PC-9 (cell line): ENCODE results near the gene CEP85L. TPM values are rescaled to one million over a fixed set of nuclear protein-coding genes. Genes with fewer than 3 reads are reported as not detected.
A peak's percentile ranks its signal among the peaks of the same experiment; 100 is the strongest.

Experiments
- BruUV-seq: library from RNA; stranded (reverse); fragments of 400-500 nt; replicated peaks from 2 replicates; lab custom pipeline; 2021; lab: Mats Ljungman, UMichigan
- CTCF ChIA-PET: fragments of 300-600 bp; sonication (Branson Sonifier 250); formaldehyde crosslinking; loops from one replicate; lab custom pipeline; 2022; ENCODE audit warnings: antibody characterized with exemption; lab: Charles Lee
- POLR2A ChIA-PET: fragments of 300-600 bp; sonication (Branson Sonifier 250); formaldehyde crosslinking; loops from one replicate; lab custom pipeline; 2022; ENCODE audit warnings: antibody characterized with exemption; ENCODE audit not compliant: unreplicated experiment; lab: Charles Lee
- DNase-seq, 2 experiments: peaks; one replicate each; pipeline versions ENCODE4 v3.0.0 to v3.0.0-alpha.2; 2015 to 2022; ENCODE audit warnings: mixed read lengths in 1 of 2
- H2AFZ ChIP-seq: fragments of 200-600 bp; sonication (generic); 2 replicates; pipeline ENCODE4 v1.8.1; 2017; ENCODE audit warnings: antibody characterized with exemption
- H3F3A ChIP-seq: fragments of 200-600 bp; sonication (generic); 2 replicates; pipeline ENCODE4 v1.8.1; 2017; ENCODE audit warnings: antibody characterized with exemption, mild to moderate bottlenecking, low read depth; ENCODE audit not compliant: insufficient read depth
- H3K27ac ChIP-seq: fragments of 200-600 bp; sonication (generic); 2 replicates; pipeline ENCODE4 v1.6.1; 2016; ENCODE audit warnings: mixed run types
- H3K27me3 ChIP-seq: fragments of 200-600 bp; sonication (generic); 2 replicates; pipeline ENCODE4 v1.6.1; 2016; ENCODE audit warnings: low read depth, mixed run types; ENCODE audit not compliant: insufficient read depth
- H3K36me3 ChIP-seq: fragments of 200-600 bp; sonication (generic); 2 replicates; pipeline ENCODE4 v1.6.1; 2016; ENCODE audit warnings: low read depth, mixed run types
- H3K4me1 ChIP-seq: fragments of 200-600 bp; sonication (generic); replicated peaks from 2 replicates; pipeline ENCODE4 v1.6.1; 2016; ENCODE audit warnings: mixed run types; ENCODE audit not compliant: insufficient read depth
- H3K4me2 ChIP-seq: fragments of 200-600 bp; sonication (generic); 2 replicates; pipeline ENCODE4 v1.6.1; 2017; ENCODE audit warnings: mixed run types
- H3K4me3 ChIP-seq: fragments of 200-600 bp; sonication (generic); 2 replicates; pipeline ENCODE4 v1.6.1; 2016; ENCODE audit warnings: mixed run types
- H3K79me2 ChIP-seq: fragments of 200-600 bp; sonication (generic); 2 replicates; pipeline ENCODE4 v1.6.1; 2017; ENCODE audit warnings: low read depth, mixed run types
- H3K9me2 ChIP-seq: fragments of 200-600 bp; sonication (generic); 2 replicates; pipeline ENCODE4 v1.8.1; 2017; ENCODE audit warnings: mild to moderate bottlenecking; ENCODE audit not compliant: insufficient read depth
- H3K9me3 ChIP-seq: fragments of 200-600 bp; sonication (generic); 2 replicates; pipeline ENCODE4 v1.8.1; 2016; ENCODE audit warnings: low read depth; ENCODE audit not compliant: insufficient read depth
- H4K20me1 ChIP-seq: fragments of 200-600 bp; sonication (generic); 2 replicates; pipeline ENCODE4 v1.8.1; 2017; ENCODE audit not compliant: insufficient read depth
- CTCF ChIP-seq: fragments of 200-600 bp; sonication (generic); conservative IDR thresholded peaks from 2 replicates; pipeline ENCODE4 v1.6.1; 2017; ENCODE audit warnings: mixed run types, antibody characterized with exemption, mild to moderate bottlenecking, moderate library complexity
- EZH2 ChIP-seq: fragments of 200-600 bp; sonication (generic); IDR thresholded peaks from 2 replicates; pipeline ENCODE4 v1.8.0; 2017; ENCODE audit warnings: antibody characterized with exemption, low read depth
- intact Hi-C: fragments of 100-400 bp; cut with micrococcal nuclease; formaldehyde crosslinking; loops from one replicate; pipeline ENCODE4 v1.10.0; 2022; ENCODE audit not compliant: unreplicated experiment
- total RNA-seq: library from RNA; stranded (reverse); gene quantifications from 2 replicates; pipeline ENCODE4 v1.2.3, GENCODE V29; 2021

Gene CEP85L
- total RNA-seq, 1 experiment from 2014 or later = 3.0 TPM

- H3K36me3 ChIP-seq = no peaks in the 10 kb centered on the region
- no peak overlapping the region for H2AFZ ChIP-seq
- H3F3A ChIP-seq = peaks cover 16% of the 10 kb centered on the region; the same call in 1 of the 2 replicates
- intact Hi-C loops = no loop called here
- no TSS peak for BruUV-seq
- peak overlapping the region; percentile 24 for H3K27ac ChIP-seq
- no peaks in the 10 kb centered on the region for H3K27me3 ChIP-seq
- CTCF ChIA-PET = no interaction called here
- H3K4me1 ChIP-seq = peaks cover 17% of the 10 kb centered on the region
- no peaks in the 10 kb centered on the region for H4K20me1 ChIP-seq
- POLR2A ChIA-PET = no interaction called here
- no peak overlapping the region for H3K4me3 ChIP-seq
- TF ChIP-seq CTCF (no peak), EZH2 (no peak)
- H3K9me3 ChIP-seq = no peaks in the 10 kb centered on the region
- H3K9me2 ChIP-seq = no peaks in the 10 kb centered on the region
- peak in 1 of 2 experiments; percentile 73 for DNase-seq
- H3K79me2 ChIP-seq = 0 out of 2 replicates have a peak, but pooled peaks cover 6% of the 10 kb centered on the region
- H3K4me2 ChIP-seq = peak overlapping the region; percentile 7
These were observed 17.5 kb upstream of the CEP85L start for GRCh38 chr6:118668761-118669385.

- Histone ChIP-seq H3K9me2 (no peaks in the 10 kb centered on the region), H3K4me1 (peaks cover 17% of the 10 kb centered on the region), H3K36me3 (0 out of 2 replicates have a peak, but pooled peaks cover 4% of the 10 kb centered on the region), H4K20me1 (no peaks in the 10 kb centered on the region), H2AFZ (no peak overlapping the region), H3K4me3 (no peak overlapping the region), H3K9me3 (no peaks in the 10 kb centered on the region), H3F3A (peaks cover 16% of the 10 kb centered on the region; the same call in 1 of the 2 replicates), H3K27ac (no peak overlapping the region), H3K27me3 (no peaks in the 10 kb centered on the region), H3K4me2 (no peak overlapping the region), H3K79me2 (0 out of 2 replicates have a peak, but pooled peaks cover 6% of the 10 kb centered on the region)
- intact Hi-C loops = no loop called here
- ChIA-PET CTCF (no interaction called here), POLR2A (no interaction called here)
- no peak for DNase-seq
- no TSS peak for BruUV-seq
- TF ChIP-seq CTCF (no peak), EZH2 (no peak)
These were observed 16.6 kb upstream of the CEP85L start for GRCh38 chr6:118667988-118668387.

- Histone ChIP-seq H3K36me3 (peaks cover 4% of the 10 kb centered on the region; the same call in 1 of the 2 replicates), H4K20me1 (no peaks in the 10 kb centered on the region), H3K9me3 (no peaks in the 10 kb centered on the region), H3K4me2 (no peak overlapping the region), H3K4me1 (peaks cover 17% of the 10 kb centered on the region), H3K9me2 (no peaks in the 10 kb centered on the region), H3K27me3 (no peaks in the 10 kb centered on the region), H3K4me3 (no peak overlapping the region), H3F3A (peaks cover 16% of the 10 kb centered on the region), H3K27ac (no peak overlapping the region), H3K79me2 (0 out of 2 replicates have a peak, but pooled peaks cover 6% of the 10 kb centered on the region), H2AFZ (no peak overlapping the region)
- TF ChIP-seq EZH2 (no peak), CTCF (no peak)
- intact Hi-C loops = no loop called here
- DNase-seq = no peak
- ChIA-PET POLR2A (no interaction called here), CTCF (no interaction called here)
- no TSS peak for BruUV-seq
These were observed 13.6 kb upstream of the CEP85L start for GRCh38 chr6:118665011-118665410.
